SK-N-DZ (cell line): ENCODE results near the gene PCDHB4. TPM values are rescaled to one million over a fixed set of nuclear protein-coding genes. Genes with fewer than 3 reads are reported as not detected.
"Not testable (repeated sequence)": the region's sequence is repeated elsewhere in the genome, so short reads cannot be mapped to it uniquely, and the experiment has no call there.

Experiments used
- DNase-seq: peaks from one replicate; pipeline ENCODE4 v3.0.0-alpha.2; 2015; ENCODE audit warnings: low spot score
- polyA plus RNA-seq, 2 experiments: library from polyadenylated mRNA; depleted of rRNA; stranded (reverse); fragments of >200 nt; gene quantifications; 2 replicates each; pipeline ENCODE4 v1.2.3, GENCODE V29; 2014

The PCDHB4 gene
- 0.20 and 0.24 TPM in 2 replicates for polyA plus RNA-seq (2014; cell fraction: cytosol; rRNA removed)
- polyA plus RNA-seq (2014; cell fraction: nucleus; rRNA removed): 2.1 and 2.4 TPM in 2 replicates

DNA sequence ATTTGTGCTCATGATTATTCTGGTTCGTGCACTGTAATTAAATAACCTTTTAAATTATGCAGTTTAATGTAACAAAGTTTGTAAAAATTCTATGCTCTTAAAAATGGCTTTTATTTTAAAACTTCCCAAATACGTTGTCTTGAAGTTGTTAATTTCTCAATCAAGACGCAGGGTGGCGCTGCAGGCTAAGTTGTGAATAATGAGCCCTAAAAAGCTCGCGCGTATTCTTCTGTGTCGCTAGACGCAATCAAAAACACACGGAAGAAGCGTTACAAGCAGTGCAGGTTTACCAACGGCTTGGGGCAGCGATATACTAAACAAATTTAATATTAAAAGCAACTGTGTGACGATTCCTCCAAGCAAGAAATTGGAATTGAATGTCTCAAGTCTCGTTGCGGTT, at the start of gene PCDHB4:
PCDHB4 (plus strand) TSS at position 256 of the 400 bp plus-strand sequence. CDS start 181 bp downstream, outside the sequence.
- no peak for DNase-seq

DNA sequence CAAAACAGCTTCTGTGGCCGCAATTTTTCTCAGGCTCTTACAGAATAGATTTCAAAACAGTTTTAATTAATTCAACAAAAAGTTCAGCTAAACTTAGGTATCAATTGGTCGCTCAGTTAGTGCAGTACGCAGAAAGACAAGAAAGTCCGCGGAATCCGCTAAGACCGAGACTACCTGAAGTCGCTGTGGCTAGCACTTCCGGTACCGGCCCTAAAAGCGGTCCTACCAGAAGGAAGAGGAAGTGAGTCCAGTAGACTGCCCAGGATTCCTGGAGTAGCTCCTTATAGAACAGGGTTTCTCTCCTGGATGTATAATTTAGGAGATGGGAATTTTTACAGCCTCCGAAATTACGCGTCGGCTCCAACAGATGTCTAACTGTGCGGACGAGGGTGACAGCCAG, 43.8 kb upstream of the PCDHB4 start:
- no peak for DNase-seq

DNA sequence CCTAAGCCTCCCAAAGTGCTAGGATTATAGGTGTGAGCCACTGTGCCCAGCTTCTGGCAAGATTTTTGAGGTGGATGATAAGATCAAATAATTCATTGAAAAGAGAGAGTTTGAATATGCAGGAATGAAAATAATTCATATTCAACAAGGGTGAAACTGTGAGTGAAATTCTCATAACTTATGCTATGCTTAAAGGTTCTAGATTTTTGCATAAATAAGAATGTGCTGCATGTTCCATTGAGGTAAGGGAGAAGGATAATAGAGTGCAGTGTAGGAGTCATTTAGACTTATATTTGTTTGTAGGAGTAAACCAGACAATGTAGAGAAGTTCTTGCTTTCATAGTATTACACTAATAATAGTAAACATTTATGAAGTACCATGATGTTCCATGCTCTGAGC, 39.4 kb upstream of the PCDHB4 start:
- no peak for DNase-seq

DNA sequence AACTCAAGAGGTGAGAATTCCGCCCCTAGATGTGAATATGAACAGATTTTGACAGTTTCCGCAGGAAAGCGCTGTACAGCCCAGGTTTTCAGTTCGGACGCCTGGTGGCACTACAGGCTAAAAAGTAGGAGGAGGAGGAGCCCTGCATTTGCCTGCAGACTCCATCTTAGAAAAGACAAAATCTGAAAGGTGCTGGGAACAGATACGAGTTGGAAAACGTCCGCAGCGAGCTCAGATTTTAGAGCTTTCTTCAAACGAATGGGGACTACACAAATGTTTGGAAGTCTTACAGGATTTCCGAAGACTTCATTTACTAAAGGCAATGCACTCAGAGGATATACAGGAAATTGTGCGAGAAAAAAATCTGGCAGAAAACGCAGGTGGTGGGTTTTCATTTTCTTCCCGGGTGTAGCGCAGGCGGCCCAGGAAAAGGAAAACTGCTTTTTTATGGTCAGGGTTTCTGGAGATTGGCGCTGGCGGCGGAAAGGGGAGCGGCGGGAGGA, 37.1 kb upstream of the PCDHB4 start:
- peak; percentile 76 for DNase-seq

DNA sequence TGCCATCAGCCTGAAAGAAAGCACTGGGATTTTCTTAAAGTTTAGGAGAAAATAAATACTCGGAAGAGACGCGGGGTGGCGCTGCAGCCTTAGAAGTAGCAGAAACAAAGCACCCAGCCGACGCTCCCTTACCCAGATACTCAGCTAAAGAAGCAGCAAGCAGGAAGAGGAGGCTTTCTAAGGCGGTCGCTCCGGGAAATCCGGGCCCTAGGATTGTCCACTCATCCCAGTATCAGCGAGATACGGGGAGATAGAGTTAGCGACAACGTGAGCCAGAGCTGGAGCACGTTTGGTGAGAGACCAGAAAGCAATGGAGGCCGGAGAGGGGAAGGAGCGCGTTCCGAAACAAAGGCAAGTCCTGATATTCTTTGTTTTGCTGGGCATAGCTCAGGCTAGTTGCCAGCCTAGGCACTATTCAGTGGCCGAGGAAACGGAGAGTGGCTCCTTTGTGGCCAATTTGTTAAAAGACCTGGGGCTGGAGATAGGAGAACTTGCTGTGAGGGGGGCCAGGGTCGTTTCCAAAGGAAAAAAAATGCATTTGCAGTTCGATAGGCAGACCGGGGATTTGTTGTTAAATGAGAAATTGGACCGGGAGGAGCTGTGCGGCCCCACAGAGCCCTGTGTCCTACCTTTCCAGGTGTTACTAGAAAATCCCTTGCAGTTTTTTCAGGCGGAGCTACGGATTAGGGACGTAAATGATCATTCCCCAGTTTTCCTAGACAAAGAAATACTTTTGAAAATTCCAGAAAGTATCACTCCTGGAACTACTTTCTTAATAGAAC, 26.9 kb upstream of the PCDHB4 start, which contains the start of gene PCDHB2:
PCDHB2 (plus strand) TSS at position 135 of the 782 bp plus-strand sequence; CDS start at position 311, 176 bp downstream.
- peak; percentile 84 for DNase-seq

DNA sequence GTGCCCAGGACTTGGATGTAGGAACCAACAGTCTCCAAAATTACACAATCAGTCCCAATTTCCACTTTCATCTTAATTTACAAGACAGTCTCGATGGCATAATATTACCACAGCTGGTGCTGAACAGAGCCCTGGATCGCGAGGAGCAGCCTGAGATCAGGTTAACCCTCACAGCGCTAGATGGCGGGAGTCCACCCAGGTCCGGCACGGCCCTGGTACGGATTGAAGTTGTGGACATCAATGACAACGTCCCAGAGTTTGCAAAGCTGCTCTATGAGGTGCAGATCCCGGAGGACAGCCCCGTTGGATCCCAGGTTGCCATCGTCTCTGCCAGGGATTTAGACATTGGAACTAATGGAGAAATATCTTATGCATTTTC, 26.4 kb upstream of the PCDHB4 start:
- DNase-seq: no peak

DNA sequence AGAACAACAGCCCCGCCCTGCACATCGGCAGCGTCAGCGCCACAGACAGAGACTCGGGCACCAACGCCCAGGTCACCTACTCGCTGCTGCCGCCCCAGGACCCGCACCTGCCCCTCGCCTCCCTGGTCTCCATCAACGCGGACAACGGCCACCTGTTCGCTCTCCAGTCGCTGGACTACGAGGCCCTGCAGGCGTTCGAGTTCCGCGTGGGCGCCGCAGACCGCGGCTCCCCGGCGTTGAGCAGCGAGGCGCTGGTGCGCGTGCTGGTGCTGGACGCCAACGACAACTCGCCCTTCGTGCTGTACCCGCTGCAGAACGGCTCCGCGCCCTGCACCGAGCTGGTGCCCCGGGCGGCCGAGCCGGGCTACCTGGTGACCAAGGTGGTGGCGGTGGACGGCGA, 25.4 kb upstream of the PCDHB4 start:
- DNase-seq: not testable (repeated sequence)

DNA sequence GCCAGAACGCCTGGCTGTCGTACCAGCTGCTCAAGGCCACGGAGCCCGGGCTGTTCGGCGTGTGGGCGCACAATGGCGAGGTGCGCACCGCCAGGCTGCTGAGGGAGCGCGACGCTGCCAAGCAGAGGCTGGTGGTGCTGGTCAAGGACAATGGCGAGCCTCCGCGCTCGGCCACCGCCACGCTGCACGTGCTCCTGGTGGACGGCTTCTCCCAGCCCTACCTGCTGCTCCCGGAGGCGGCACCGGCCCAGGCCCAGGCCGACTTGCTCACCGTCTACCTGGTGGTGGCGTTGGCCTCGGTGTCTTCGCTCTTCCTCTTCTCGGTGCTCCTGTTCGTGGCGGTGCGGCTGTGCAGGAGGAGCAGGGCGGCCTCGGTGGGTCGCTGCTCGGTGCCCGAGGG, 25.0 kb upstream of the PCDHB4 start:
- not testable (repeated sequence) for DNase-seq

DNA sequence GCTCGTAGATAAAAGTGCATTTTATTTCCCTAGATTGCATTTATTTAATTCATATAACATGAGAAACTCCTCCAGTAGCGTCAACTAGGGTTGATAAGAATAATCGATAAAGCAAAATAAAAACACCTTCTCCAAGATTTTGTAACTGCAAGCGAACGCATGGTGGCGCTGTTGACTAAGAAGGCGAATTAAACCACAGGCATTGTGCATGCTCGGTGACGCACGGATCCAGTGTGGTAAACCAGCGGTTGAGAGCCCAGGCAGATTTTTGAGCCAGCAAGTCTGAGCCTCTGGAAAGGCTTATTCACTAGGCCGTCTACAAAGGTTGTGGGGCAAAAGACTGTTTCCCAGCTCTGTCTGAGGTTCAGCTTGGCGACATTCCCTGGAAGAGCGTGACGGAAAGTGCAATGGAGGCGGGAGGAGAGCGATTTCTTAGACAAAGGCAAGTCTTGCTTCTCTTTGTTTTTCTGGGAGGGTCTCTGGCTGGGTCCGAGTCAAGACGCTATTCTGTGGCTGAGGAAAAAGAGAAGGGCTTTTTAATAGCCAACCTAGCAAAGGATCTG, 21.3 kb upstream of the PCDHB4 start, which contains the start of gene PCDHB3:
PCDHB3 (plus strand) TSS at position 231 of the 563 bp plus-strand sequence; CDS start at position 408, 177 bp downstream.
- DNase-seq: no peak

DNA sequence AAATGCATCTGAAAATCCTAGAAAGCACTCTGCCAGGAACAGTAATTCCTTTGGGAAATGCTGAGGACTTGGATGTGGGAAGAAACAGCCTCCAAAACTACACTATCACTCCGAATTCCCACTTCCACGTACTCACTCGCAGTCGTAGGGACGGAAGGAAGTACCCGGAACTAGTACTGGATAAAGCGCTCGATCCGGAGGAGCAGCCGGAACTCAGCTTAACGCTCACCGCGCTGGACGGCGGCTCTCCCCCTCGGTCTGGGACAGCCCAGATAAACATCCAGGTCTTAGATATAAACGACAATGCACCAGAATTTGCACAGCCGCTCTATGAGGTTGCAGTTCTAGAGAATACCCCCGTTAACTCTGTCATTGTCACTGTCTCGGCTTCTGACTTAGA, 20.6 kb upstream of the PCDHB4 start:
- DNase-seq: no peak

DNA sequence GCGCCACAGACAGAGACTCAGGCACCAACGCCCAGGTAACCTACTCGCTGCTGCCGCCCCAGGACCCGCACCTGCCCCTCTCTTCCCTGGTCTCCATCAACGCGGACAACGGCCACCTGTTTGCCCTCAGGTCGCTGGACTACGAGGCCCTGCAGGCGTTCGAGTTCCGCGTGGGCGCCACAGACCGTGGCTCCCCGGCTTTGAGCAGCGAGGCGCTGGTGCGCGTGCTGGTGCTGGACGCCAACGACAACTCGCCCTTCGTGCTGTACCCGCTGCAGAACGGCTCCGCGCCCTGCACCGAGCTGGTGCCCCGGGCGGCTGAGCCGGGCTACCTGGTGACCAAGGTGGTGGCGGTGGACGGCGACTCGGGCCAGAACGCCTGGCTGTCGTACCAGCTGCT, 19.5 kb upstream of the PCDHB4 start:
- DNase-seq: not testable (repeated sequence)

DNA sequence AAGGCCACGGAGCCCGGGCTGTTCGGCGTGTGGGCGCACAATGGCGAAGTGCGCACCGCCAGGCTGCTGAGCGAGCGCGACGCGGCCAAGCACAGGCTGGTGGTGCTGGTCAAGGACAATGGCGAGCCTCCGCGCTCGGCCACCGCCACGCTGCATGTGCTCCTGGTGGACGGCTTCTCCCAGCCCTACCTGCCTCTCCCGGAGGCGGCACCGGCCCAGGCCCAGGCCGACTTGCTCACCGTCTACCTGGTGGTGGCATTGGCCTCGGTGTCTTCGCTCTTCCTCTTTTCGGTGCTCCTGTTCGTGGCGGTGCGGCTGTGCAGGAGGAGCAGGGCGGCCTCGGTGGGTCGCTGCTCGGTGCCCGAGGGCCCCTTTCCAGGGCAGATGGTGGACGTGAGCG, 19.1 kb upstream of the PCDHB4 start:
- DNase-seq: not testable (repeated sequence)

DNA sequence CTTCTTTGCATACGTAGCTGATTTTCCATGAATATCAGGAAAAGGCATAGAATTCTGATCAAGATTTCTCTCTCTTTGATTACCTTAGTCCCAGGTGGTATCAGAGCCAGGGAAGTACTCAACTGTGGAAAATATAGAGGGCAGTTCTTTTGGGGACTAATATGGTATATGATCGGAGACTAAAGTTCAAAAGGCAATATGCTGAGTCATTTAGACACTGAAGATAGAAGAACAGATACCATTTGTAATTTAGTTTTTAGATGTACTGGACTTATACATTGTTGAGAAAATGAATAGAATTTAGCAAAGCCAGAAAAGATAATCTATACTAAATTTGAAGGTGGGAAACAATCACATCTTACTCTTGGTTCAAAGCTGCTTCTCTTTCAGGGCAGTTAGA, 16.3 kb upstream of the PCDHB4 start:
- DNase-seq: no peak

DNA sequence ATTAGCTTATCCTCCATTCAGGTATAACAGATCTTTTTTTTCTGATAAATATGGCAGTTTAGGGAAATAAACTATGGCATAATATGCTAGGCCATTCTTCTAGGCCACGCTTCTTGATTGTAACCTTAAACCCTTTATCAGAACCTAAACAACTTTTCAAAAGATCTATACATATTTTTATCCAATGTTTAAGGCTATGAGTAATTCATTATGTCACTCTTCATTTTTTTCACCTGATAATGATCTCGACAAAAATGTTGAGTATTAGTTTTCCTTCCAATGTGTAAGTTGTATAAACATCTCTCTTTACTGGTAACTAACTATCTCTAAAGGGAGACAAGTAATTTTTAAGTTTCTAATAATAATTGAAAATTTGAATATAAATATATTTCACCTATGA, 2.4 kb upstream of the PCDHB4 start:
- no peak for DNase-seq

DNA sequence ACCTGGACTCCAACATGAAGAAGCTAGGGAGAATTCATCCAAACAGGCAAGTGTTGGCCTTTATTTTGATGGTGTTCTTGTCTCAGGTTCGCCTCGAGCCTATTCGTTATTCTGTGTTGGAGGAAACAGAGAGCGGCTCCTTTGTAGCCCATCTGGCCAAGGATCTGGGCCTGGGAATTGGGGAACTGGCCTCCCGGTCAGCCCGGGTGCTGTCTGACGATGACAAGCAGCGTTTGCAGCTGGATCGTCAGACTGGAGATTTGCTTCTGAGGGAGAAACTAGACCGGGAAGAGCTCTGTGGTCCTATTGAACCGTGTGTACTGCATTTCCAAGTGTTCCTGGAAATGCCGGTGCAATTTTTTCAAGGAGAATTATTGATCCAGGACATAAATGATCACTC, 367 bp downstream of the PCDHB4 start:
- no peak for DNase-seq

DNA sequence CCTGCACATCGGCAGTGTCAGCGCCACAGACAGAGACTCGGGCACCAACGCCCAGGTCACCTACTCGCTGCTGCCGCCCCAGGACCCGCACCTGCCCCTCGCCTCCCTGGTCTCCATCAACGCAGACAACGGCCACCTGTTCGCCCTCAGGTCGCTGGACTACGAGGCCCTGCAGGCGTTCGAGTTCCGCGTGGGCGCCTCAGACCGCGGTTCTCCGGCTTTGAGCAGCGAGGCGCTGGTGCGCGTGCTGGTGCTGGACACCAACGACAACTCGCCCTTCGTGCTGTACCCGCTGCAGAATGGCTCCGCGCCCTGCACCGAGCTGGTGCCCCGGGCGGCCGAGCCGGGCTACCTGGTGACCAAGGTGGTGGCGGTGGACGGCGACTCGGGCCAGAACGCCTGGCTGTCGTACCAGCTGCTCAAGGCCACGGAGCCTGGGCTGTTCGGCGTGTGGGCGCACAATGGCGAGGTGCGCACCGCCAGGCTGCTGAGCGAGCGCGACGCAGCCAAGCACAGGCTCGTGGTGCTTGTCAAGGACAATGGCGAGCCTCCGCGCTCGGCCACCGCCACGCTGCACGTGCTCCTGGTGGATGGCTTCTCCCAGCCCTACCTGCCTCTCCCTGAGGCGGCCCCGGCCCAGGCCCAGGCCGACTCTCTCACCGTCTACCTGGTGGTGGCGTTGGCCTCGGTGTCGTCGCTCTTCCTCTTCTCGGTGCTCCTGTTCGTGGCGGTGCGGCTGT, 1.9 kb downstream of the PCDHB4 start:
- DNase-seq: not testable (repeated sequence)

DNA sequence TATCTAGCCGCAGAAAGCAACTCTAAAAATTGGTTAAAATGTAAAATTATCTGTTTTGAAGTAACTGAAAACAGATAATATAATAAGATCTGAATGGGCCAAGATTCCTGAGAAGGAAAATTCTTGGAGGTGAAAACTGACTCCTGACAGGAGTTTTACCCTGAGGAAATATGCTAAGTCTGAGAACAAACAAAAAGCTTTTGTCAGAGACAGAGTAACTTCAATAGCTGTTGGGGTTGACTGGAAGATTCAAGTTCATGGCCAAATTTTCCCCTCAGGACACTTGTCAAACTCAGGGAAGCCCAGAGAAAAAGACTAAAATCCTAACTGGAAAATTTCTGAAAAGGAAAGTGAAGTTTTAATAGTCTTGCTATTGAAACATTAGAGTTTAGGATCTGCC, 5.7 kb downstream of the PCDHB4 start:
- DNase-seq: no peak

DNA sequence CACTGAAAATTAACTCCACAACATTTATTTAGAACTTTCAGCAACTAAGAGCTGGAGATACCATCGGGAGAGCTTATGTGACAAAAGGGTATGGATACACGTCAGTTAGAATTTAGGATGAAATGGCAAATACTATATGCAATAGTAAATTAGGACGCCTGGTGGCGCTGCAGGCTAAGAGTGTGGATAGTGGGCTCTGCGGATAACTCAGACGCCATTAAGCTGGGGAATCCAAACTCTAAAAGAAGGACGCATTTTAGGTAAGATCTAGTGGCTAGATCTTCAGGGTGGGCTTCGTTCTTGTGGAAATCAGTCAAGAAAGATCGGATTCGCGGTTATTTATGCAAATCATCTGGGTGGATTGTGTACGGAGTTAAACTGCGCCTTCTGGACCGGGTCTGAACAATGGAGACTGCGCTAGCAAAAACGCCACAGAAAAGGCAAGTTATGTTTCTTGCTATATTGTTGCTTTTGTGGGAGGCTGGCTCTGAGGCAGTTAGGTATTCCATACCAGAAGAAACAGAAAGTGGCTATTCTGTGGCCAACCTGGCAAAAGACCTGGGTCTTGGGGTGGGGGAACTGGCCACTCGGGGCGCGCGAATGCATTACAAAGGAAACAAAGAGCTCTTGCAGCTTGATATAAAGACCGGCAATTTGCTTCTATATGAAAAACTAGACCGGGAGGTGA, 13.6 kb downstream of the PCDHB4 start, which contains the start of gene PCDHB5:
PCDHB5 (plus strand) TSS at position 177 of the 688 bp plus-strand sequence; CDS start at position 406, 229 bp downstream.
- DNase-seq: no peak

DNA sequence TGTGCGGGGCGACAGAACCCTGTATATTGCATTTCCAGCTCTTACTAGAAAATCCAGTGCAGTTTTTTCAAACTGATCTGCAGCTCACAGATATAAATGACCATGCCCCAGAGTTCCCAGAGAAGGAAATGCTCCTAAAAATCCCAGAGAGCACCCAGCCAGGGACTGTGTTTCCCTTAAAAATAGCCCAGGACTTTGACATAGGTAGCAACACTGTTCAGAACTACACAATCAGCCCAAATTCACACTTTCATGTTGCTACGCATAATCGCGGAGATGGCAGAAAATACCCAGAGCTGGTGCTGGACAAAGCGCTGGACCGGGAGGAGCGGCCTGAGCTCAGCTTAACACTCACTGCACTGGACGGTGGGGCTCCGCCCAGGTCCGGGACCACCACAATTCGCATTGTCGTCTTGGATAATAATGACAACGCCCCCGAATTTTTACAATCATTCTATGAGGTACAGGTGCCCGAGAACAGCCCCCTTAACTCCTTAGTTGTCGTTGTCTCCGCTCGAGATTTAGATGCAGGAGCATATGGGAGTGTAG, 14.2 kb downstream of the PCDHB4 start:
- DNase-seq: no peak

DNA sequence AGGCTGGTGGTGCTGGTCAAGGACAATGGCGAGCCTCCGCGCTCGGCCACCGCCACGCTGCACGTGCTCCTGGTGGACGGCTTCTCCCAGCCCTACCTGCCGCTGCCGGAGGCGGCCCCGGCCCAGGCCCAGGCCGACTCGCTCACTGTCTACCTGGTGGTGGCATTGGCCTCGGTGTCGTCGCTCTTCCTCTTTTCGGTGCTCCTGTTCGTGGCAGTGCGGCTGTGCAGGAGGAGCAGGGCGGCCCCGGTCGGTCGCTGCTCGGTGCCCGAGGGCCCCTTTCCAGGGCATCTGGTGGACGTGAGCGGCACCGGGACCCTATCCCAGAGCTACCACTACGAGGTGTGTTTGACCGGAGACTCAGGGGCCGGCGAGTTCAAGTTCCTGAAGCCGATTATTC, 15.7 kb downstream of the PCDHB4 start:
- DNase-seq: not testable (repeated sequence)

DNA sequence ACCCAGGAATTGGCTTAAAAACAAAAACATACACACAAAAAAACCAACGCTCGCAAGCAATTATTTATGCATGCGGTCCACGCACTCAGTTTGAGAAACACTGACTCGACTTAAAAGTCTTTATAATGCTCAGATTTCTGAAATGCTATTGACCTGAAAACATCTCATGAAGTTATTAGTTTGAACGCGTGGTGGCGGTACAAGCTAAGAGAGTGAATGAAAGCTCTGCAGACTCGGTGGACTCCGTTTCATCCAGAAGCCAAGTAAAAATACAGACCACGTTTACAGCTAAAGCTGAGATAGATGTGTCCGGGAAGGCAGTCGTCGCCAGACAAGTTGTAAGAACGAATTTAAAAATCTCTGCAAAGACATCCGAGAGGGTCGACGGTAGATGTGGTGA, 28.2 kb downstream of the PCDHB4 start, which contains the start of gene PCDHB6:
PCDHB6 (plus strand) TSS at position 246 of the 400 bp plus-strand sequence. CDS start 201 bp downstream, outside the sequence.
- DNase-seq: peak; percentile 53
